ENCODE results near the gene POU2AF1.

The POU2AF1 gene

DNA sequence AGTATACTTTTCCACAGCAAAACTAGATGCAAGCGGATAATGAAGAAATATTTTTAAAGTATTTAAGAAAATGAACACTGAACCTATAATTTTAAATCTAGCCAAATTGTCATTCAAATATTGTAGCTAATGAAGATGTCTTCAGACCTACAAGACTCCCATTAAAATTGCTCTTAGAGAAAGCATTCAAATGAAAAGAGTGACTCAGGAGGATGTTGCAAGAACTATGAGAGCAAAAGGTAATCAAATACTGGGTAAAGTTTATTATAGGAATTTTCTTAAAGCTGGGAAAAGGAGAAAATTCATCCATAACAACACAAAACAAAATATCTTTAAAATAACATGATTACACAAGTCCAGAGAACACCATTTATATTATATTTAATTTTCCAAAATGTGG, 5.4 kb upstream of the POU2AF1 start:
- DNase-seq = no peak

DNA sequence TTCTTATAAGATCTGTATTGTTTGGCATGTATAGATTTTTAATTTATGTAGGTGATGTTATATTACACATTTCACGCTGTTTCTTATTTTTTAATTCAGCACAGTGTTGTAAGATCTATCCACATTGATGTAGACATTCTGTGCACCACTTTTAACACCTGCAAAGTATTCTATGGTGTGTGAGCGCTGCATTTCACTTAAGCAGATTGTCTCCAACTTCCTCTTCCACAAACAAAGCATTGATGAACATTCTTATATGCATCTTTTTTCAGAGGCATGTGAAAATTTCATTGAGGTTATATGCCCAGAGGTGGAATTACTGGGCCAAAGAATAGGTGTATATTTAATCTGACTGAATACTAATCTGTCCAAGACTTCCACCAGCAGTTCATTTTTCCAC, 3.4 kb upstream of the POU2AF1 start:
- DNase-seq = no peak

DNA sequence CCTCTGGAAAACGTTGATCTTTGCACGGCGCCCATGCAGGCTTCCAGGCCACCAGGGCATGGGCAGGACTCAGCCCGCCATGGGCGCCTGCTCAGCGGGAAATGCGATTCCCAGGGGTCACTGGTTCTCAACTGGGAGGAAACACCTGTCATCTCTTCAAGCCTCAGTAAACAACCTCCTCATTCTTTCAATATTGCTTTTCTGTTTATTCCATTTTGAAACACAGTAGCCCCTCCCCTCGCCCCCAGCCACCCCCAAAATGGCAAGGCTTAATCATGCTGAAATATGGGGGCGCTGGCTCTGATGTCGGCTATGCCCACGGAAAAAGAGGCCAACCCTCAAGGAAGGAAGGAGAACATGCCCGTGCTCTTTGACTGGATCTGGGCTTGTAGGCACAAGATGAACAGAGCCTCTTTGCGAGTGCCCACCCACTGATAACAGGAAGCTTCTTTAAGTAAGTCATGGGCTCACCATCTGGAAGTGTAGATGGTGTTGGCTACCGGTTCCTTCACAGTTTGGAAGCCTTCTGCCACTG, 594 bp upstream of the POU2AF1 start:
- DNase-seq = no peak

DNA sequence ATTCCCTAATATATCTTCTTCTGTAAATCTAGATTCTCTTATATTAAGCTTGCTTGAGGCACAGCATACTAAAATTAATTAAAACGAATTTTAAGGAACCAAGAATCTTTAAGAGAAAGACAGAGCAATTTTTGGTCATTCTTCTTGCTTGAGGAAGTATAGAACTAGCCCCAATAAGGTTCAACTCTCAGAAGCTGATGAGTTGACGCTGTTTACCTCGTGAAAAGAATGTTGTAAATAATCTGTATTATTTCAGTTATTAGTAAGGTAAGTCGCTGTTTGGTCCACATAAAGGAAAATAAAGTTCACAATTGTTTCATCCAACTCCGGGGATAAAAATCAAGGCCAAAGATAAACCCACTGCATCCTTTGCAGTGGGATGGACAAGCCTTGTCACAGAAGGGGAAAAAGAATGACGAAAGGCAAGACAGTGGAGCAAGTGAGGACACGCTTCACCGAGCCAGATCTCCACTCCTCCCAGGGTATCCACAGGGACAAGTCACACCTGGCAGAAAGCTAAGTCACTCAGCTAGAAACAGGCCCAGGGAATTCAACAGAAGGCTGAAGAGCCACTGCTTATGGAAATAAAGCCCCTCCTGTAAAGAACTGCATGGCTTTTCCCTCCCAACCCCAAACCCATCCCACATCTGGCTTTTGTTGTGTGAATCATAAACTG, 752 bp downstream of the POU2AF1 start:
- no peak for DNase-seq

DNA sequence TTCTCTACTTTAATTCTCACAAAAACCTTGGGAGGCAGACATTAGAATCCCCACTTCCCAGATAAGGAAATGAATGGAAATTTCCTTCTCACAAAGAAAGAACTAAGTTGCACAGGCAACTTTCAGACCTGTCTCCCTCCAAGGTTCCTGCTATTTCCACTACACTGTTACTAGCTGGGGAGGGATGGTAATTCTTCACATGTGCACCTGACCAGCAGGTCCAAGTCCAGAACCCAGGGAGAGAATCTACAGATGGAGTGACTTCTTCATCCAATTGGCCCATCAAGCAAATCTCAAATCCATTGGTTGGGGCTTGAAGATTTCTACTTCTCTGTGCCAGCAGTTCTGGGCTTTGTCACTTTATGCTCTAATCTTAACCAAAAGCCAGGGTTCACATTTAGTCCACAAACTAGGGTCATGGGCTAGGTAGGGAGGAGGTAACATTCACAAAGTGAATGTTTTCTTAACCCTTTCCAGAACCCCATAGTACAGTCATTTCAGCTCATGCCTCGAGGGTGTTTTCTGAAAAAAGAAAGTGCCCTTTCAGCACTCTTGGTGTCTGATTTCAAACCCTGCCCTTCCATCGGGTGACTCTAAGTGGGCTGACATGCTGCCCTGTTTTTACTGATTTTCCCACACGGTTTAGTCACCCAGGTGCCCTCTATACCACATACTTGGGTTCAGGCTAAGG, 2.7 kb downstream of the POU2AF1 start:
- no peak for DNase-seq

DNA sequence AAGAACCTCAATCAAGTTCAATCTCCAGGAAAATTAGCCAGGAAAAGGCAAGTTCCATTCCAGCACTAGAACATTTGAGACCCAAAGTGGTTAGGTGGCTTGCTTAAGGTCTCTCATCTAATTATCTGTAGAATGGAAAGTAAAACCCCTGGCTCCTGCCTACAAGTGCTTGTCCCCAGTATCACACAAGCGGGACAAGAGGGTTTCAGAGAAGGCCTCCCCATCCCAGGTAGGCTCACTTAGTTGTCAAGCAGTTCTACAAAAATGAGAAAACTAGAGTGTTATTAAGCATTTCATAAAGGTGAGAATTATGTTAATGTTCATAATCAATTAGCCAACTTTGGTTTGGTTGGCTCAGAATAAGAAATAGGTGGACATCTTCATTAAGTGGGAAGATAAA, 5.5 kb downstream of the POU2AF1 start:
- DNase-seq = no peak

DNA sequence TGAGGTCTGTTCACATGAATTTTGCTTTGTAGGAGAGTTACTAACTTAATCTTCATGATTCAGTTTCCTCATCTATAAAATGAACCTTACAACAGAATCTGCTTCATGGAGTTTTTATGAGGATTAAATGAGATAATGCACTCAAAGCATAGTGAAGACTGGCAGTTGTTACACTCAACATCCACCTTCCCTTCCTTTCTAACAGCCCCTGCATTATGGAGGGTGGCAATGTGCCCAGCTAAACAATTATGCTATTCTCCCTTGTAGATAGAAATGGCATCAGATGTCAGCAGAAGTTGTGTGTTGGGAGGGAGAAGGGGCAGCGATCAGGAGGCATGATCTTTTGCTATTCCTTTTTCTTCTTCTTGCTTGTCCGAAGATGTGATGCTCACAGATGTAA, 6.5 kb downstream of the POU2AF1 start:
- DNase-seq = no peak

DNA sequence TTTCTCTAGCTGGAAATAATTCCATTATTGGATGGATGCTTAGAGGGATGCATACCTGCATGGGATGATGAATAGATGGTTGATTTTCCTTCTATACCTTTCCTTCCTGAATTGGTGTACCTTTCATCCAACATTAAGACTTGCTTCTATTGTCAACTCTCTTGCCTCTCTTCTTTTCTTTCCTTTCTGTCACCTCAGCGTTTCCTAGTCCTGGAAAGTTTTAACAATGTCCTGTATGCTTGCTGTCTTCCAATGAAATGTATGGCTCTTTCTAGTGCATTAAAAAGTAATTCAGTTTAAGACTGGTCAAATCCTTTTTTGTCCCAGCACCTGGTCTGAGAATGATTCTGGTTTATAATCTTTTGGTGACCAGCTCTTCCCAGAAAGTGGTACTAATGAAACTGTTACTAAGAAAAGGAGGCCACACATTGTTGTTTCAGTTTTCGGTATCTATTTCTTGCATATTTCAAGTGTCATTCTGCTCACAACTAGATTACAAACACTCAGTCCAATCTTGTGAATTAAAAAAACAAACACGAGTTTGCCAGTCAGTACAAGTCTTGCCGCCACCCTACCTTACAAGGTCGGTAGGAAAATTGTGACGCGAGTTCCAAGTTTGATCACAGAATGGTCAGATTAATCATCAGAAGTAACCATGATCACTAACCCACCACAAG, 8.0 kb downstream of the POU2AF1 start:
- no peak for DNase-seq

DNA sequence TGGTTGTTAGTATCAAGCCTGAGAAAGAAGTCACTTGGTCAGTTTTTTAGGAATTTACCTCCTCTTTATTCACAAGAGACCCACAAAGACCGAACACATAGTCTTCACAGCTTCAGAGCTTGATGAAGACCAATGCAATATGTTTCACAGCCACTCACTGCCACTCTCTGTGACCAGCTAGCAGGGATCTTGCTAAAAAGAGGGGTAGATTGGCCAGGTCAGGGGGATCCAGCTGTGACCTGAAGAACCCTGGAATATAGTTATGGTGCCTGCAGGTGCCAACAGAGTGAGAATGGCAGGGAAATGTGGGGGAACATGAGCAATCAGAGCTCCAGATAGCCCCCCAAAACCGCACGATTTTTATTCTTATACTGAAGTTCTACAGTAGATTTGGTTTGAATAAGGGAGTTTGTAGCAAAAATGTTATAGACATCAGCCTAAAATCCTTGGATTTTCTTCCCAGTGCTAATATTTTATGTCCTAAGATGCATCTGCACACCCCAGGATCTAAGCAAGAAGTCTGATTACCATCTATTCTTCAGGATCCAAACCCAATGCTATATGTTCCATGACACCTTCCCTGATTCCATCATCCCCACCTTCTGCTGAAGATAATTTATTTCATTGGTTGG, 8.7 kb downstream of the POU2AF1 start:
- DNase-seq = no peak

DNA sequence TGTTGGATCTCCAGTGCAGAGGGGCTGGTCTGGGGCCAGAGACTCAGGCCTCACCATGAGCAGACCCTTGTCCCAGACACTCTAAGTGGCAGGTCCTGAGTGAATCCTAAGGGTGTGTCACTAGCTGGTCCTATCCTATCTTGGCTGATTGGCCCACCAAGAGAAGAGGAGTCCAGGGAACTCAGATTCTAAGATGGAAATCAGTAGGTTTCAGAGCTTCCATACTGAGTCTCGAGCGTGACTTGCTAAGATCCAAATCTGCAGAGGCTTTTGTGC, 10.9 kb downstream of the POU2AF1 start:
- no peak for DNase-seq

DNA sequence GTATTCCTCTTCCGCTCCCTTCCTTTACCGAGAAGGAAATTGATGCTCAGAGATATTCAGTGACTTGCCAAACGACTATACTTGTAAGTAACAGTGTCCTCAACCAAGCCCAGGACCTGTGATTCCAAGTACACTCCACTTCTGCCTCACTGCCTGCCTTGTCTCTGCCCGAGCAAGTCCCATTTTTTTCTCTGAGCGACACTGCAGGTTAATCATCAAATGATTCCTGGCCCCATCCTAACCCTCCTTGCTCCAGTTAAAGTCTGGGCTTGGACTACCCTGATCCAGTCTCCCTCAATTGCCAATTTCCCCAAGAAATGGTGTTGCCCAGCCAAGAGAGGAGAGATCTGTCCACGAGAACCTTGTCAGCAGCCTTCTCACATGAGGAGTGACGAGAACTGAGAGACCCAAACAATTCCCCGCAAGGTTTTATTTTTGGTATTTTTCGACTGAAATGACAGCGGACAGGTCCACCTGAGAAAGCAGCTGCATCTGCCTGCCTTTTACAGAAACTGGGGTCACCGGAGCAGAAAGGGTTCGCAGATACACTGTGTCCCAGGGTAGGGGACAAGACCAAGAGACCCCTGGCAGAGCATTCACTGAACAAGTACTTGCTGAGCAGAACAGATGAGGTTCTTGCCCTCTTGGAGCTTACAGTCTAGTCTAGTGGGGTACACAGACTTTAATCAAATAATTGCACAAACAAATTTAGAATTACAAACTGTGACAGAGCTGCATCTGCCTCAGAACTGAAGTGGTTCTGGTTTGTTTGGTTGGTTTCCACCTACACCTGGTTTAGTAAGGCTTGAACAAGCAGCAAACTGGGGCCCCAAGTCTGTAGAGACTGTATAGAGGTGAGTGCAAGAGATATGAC, 11.4 kb downstream of the POU2AF1 start:
- DNase-seq = no peak

DNA sequence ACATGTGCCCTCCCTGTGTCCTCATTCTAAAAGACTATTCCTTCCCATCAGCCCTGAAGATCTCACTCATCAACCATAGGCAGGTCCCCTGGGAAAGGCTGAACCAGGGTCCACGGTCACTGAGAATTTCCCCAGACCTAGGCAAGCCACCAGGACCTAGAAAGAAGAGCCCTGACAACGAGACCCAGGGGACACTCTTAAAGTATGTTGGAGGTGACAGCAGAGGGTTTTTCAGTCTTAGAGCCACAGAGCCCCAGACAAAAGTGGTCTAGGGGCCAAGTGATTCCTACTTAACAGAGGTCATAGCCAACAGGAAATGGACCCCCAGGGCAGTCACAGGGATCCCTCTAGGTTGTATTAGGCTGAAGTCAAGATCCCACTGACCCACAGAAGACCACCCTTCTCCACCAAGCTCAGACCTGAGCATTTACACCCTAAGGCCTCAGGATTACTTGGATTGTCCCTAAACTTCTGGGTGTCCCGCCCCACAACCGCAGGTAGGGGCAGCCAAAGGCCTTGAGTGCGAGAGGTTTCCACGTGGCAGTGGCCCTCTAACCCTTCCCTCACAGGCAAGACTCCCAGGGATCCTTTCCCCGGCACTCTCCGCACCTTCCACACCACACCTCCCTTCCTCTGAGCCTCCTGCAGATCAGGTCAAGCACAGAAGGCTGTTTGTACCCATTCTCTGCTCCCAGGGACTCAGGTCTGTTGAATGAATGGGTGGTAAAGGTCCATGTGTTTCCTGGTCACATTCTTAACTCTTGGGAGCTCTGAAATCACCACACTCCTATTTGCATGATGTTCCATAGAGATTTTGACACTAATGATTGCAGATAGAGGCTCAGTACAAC, 12.3 kb downstream of the POU2AF1 start:
- no peak for DNase-seq

DNA sequence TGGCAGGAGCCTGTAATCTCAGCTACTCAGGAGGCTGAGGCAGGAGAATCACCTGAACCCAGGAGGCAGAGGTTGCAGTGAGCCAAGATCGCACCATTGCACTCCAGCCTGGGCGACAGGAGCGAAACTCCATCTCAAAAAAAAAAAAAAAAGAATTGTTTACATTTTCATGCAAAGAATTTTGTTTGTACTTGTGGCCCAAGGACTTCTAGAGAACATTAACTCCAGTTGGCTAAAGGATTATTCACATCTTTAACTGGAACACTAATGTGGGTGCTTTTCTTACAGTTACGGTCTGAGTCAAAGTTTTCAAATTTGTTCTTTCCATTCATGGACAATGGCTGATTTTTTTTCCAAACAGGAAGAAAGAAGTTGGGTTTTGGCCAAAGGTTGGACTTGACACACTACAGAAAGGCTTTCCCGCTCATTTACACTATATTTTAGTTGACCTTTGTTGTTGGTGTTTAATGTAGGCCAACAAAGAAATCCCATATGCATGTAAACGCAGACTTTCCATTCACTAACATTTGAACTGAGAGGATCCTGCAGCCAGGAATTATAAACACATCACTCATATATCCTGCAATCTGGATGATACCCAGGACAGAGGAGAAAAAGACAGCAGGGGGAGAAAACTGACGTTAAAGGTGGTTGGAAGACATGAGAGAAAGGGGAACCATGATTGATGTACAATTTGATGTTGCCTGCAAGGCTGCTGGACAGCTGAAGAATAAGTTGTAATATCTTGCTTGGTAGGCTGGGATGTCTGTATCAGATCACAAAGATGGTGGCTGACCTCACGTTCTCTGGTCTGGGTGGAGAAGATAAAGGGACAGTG, 13.1 kb downstream of the POU2AF1 start:
- DNase-seq = no peak

DNA sequence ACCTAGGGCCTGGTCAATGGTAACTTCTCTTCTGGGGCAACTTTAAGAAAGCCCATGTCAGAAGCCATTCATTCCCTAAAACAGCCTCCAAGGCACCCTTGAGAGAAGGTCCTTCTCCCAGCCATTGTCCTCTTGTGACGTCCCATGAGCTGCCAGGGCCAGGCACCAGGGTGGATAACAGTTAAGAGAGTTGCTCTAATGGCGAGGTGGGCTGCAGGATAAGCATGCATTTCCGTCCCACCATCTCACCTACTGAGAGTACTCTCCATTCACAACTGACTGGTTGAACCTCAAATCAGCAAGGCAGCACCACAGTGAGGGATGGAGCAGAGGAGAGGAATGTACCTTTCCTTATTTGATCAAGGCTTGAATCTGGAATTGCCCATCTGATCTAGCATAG, 14.6 kb downstream of the POU2AF1 start:
- no peak for DNase-seq

DNA sequence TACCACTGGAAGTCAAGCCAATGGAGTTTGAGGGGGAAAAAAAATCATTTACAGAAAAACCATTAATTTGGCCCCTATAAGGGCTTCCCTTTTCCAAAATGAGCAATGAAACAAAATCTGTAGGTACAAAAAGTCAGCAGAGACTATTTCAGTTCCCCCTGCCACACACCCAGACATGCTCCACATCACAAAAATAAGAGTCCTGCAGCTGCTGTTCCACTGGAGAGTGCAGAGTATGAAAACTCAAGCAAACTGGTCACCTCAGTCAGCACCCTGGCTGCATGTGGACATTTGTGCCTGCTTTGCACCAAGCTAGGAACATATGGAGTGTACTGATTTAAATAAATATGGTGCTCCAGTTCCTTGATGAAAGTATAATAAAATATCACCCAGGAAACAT, 15.1 kb downstream of the POU2AF1 start:
- DNase-seq = no peak

DNA sequence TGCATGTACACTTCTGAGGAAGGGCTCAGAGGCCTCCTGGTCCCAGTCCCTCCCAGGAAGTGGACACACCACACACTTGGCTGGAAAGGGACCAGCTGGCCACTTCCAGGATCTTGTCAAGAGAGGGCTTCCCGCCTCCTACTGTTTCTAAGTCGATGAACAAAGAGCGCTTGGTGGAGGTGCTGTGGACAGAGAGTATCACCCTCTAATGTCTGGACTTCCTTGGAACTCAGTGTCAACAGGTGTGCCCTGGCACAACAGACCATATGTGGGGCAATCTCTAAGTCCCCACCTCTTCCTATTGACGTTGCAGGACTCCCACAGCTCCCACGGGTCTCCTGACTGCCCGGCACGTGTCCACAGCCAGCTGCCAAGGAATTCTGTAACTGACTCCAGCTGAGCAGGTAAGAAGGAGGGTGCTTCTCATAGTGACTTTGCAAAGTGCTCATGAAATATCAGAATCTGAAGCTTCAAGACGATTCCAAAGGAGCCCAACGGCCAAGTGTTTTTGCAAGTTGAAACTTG, 16.1 kb downstream of the POU2AF1 start:
- DNase-seq = no peak

DNA sequence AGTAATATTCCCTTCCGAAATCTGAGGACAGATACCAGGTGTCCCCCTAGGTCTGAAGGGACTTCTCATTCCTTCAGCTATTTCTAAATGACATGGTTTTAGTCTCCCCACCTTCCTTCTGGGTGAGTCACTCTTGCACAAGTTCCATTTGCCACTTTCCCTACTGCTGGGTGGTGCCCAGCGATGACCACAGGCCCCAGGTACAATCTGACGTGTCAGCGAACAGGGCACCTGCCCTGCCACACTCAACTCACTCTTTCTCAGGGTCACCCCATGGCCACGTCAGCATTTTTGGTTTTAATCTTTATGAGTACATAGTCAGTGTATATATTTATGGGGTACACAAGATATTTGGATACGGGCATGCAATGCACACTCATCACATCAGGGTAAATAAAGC, 17.2 kb downstream of the POU2AF1 start:
- DNase-seq = no peak

DNA sequence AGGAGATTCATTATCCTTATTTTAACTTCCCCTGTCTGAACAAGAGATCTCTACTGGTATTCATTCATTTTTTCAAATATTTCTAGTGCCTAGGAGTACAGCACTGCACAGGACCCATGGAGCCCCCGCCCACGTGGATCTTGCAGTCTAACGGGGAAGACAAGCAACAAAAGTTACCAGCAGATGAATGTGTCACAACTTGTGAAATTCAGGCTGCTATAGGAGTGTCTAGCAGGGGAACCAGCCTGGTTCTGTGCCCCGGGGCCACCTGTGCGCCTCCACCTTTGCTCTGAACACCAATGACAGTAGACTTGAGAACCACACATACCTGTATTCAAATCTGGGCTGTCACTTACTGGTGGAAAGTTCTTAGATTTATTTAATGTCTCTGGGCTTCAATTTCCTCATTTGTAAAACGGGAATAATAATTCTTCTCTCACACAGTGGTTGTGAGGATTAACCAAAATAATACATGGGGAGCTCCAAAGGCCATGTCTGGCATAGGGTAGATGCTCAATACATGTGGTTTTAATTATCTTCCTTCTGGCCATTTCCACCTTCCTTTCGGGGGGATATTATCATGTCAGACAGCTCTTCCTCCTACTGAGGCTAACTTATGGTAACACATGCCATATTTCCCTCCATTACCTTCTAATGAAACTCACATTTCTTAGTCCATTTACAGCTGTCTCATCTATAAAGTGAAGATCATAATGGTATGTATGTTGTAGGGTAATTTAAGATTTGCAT, 17.8 kb downstream of the POU2AF1 start:
- DNase-seq = no peak

DNA sequence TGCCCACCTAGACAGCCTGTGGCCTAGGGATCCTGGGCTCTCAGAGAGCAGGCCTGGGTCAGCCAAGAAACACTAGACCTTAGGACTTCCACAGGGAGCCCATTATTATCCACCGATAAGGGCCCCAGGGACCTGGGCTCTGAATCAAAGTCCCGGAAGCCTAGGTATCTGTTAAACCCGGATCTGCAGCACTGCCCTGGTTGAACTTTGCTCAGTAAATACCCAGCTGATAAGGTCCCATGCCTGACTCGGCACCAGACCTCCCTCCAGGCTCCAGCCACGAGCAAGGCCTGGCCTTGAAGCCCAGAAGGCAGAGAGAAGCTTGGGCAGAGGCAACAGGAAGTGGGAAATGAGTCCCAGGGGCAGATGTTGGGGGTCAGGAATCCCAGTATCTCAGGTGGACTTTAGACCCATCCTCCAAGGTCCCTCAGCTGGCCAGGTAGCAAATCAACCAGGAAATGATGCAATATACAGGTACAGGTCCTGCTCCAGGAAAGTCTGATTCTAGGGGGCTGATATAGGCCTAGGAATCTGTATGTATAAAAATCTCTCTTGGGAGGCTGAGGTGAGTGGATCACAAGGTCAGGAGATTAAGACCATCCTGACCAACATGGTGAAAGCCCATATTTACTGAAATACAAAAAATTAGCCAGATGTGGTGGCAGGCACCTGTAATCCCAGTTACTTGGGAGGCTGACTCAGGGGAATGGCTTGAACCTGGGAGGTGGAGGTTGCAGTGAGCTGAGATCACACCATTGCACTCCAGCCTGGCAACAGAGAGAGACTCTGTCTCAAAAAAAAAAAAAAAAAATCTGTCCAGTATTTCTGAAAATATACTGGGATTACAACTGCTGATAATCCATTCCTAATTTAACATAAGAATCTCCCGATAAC, 18.7 kb downstream of the POU2AF1 start:
- no peak for DNase-seq
